ENCODE data around the gene BCL11A.

BCL11A gene

GRCh38 chr2:60581433-60582282 is 28.2 kb upstream of the BCL11A start:
- ATAC-seq, result peak; percentile 96
- TF ChIP-seq GLIS3 (CRISPR knock-in tag; IDR thresholded peaks at IDR 0.05) (no peak), POU6F1 (CRISPR knock-in tag; IDR thresholded peaks at IDR 0.05; ENCODE audit: borderline replicate concordance, low read depth) (no peak), ARNTL (CRISPR knock-in tag; IDR thresholded peaks at IDR 0.05; ENCODE audit: borderline replicate concordance, low read depth) (no peak)

- no peak for ATAC-seq
- no peak for TF ChIP-seq TSHZ2 (CRISPR knock-in tag; IDR thresholded peaks at IDR 0.05)
- no peak for TF ChIP-seq CSDC2 (CRISPR knock-in tag; IDR thresholded peaks at IDR 0.05)
- TF ChIP-seq PATZ1 (CRISPR knock-in tag; IDR thresholded peaks at IDR 0.05; ENCODE audit: borderline replicate concordance), result no peak
- TF ChIP-seq RARB (CRISPR knock-in tag; IDR thresholded peaks at IDR 0.05), result no peak
- no peak for TF ChIP-seq CREB5 (CRISPR knock-in tag; IDR thresholded peaks at IDR 0.05; ENCODE audit: low read depth)
These were observed 24.3 kb upstream of the BCL11A start for GRCh38 chr2:60577682-60578283.

- TF ChIP-seq ZNF565 (CRISPR knock-in tag; conservative IDR thresholded peaks at IDR 0.05; ENCODE audit: low read depth) (no peak), RARB (CRISPR knock-in tag; IDR thresholded peaks at IDR 0.05) (no peak), BACH2 (CRISPR knock-in tag; IDR thresholded peaks at IDR 0.05; ENCODE audit: borderline replicate concordance) (no peak), ZFP3 (CRISPR knock-in tag; IDR thresholded peaks at IDR 0.05) (no peak), ZNF8 (CRISPR knock-in tag; IDR thresholded peaks at IDR 0.05) (no peak), ZC3H10 (CRISPR knock-in tag; IDR thresholded peaks at IDR 0.05) (no peak), ZFP30 (CRISPR knock-in tag; IDR thresholded peaks at IDR 0.05) (no peak), GLIS3 (CRISPR knock-in tag; IDR thresholded peaks at IDR 0.05) (no peak), TOX (CRISPR knock-in tag; IDR thresholded peaks at IDR 0.05; ENCODE audit: borderline replicate concordance) (no peak)
- no peak for ATAC-seq
These were observed 19.8 kb upstream of the BCL11A start for GRCh38 chr2:60573251-60573650.

GRCh38 chr2:60570251-60570650 is 16.8 kb upstream of the BCL11A start:
- TF ChIP-seq TOX (CRISPR knock-in tag; IDR thresholded peaks at IDR 0.05; ENCODE audit: borderline replicate concordance) (no peak), CSRNP3 (CRISPR knock-in tag; IDR thresholded peaks at IDR 0.05) (no peak), ZFP3 (CRISPR knock-in tag; IDR thresholded peaks at IDR 0.05) (no peak), ZFP30 (CRISPR knock-in tag; IDR thresholded peaks at IDR 0.05) (no peak), TSHZ2 (CRISPR knock-in tag; IDR thresholded peaks at IDR 0.05) (no peak), GLIS3 (CRISPR knock-in tag; IDR thresholded peaks at IDR 0.05) (no peak), POU6F1 (CRISPR knock-in tag; IDR thresholded peaks at IDR 0.05; ENCODE audit: borderline replicate concordance, low read depth) (no peak), ZNF70 (CRISPR knock-in tag; IDR thresholded peaks at IDR 0.05) (no peak), ZNF8 (CRISPR knock-in tag; IDR thresholded peaks at IDR 0.05) (no peak), CREB5 (CRISPR knock-in tag; IDR thresholded peaks at IDR 0.05; ENCODE audit: low read depth) (no peak), BACH2 (CRISPR knock-in tag; IDR thresholded peaks at IDR 0.05; ENCODE audit: borderline replicate concordance) (no peak)
- ATAC-seq, result no peak

Data from SK-N-SH treated with all-trans-retinoic acid at 6 μM for 48 hours (cell line).